ENCODE results near the gene ZBTB42.

GRCh38 chr14:104751539-104752422, 49.1 kb upstream of the ZBTB42 start:
- TF ChIP-seq CTCF (IDR thresholded peaks at IDR 0.05) (no peak), POLR2A (IDR thresholded peaks at IDR 0.05) (peak in 1 of 3 donors; percentile 8)
